SK-N-SH treated with all-trans-retinoic acid at 6 μM for 48 hours (cell line): ENCODE measurements around the gene ECI1.

Experiments used
- ATAC-seq: fragments of 200-7000 bp; cut with Tn5 transposase; 3 replicates; pipeline ENCODE4 v1.9.1; 2020; ENCODE audit warnings: mild to moderate bottlenecking, moderate library complexity
- BACH2 ChIP-seq: fragments of 250-450 bp; sonication (Bioruptor Pico); IDR thresholded peaks from 2 replicates; pipeline ENCODE4 v1.9.0; 2021; ENCODE audit warnings: mild to moderate bottlenecking, borderline replicate concordance
- CREB5 ChIP-seq: fragments of 250-450 bp; sonication (Bioruptor Pico); IDR thresholded peaks from 2 replicates; pipeline ENCODE4 v1.5.1; 2020; ENCODE audit warnings: low read depth, mild to moderate bottlenecking, moderate library complexity
- CSDC2 ChIP-seq: fragments of 250-450 bp; sonication (Bioruptor Pico); IDR thresholded peaks from 2 replicates; pipeline ENCODE4 v1.5.0; 2020; ENCODE audit warnings: mild to moderate bottlenecking, moderate library complexity
- CSRNP3 ChIP-seq: fragments of 250-450 bp; sonication (Bioruptor Pico); IDR thresholded peaks from 2 replicates; pipeline ENCODE4 v1.5.1; 2021; ENCODE audit warnings: mild to moderate bottlenecking, moderate library complexity
- ESRRG ChIP-seq: fragments of 250-450 bp; sonication (Bioruptor Pico); IDR thresholded peaks from 2 replicates; pipeline ENCODE4 v1.6.1; 2021; ENCODE audit warnings: mild to moderate bottlenecking
- GLIS3 ChIP-seq: fragments of 250-450 bp; sonication (Bioruptor Pico); IDR thresholded peaks from 2 replicates; pipeline ENCODE4 v1.5.0; 2020; ENCODE audit warnings: mild to moderate bottlenecking, moderate library complexity
- ISL1 ChIP-seq: fragments of 250-450 bp; sonication (Bioruptor Pico); IDR thresholded peaks from 2 replicates; pipeline ENCODE4 v2.1.2; 2022; ENCODE audit warnings: mild to moderate bottlenecking, moderate library complexity
- OSR1 ChIP-seq: fragments of 250-450 bp; sonication (Bioruptor Pico); IDR thresholded peaks from 2 replicates; pipeline ENCODE4 v1.8.0; 2022; ENCODE audit warnings: moderate library complexity, mild to moderate bottlenecking, inconsistent platforms
- PATZ1 ChIP-seq: fragments of 250-450 bp; sonication (Bioruptor Pico); IDR thresholded peaks from 2 replicates; pipeline ENCODE4 v1.8.0; 2020; ENCODE audit warnings: mild to moderate bottlenecking, moderate library complexity, borderline replicate concordance
- POU6F1 ChIP-seq: fragments of 250-450 bp; sonication (Bioruptor Pico); IDR thresholded peaks from 2 replicates; pipeline ENCODE4 v1.8.0; 2021; ENCODE audit warnings: low read depth, mild to moderate bottlenecking, moderate library complexity, borderline replicate concordance
- PPARA ChIP-seq: fragments of 250-450 bp; sonication (Bioruptor Pico); IDR thresholded peaks from 2 replicates; pipeline ENCODE4 v1.5.0; 2020; ENCODE audit warnings: mild to moderate bottlenecking, borderline replicate concordance
- RARB ChIP-seq: fragments of 250-450 bp; sonication (Bioruptor Pico); IDR thresholded peaks from 2 replicates; pipeline ENCODE4 v1.8.0; 2021; ENCODE audit warnings: mild to moderate bottlenecking, moderate library complexity
- SNAI2 ChIP-seq: fragments of 250-450 bp; sonication (Bioruptor Pico); IDR thresholded peaks from 2 replicates; pipeline ENCODE4 v1.5.0; 2020; ENCODE audit warnings: mild to moderate bottlenecking, moderate library complexity
- TCF4 ChIP-seq: fragments of 250-450 bp; sonication (Bioruptor Pico); IDR thresholded peaks from 2 replicates; pipeline ENCODE4 v1.8.0; 2021; ENCODE audit warnings: mild to moderate bottlenecking, moderate library complexity, borderline replicate concordance
- TOX ChIP-seq: fragments of 250-450 bp; sonication (Bioruptor Pico); IDR thresholded peaks from 2 replicates; pipeline ENCODE4 v1.8.0; 2021; ENCODE audit warnings: mild to moderate bottlenecking, moderate library complexity, borderline replicate concordance
- TSHZ2 ChIP-seq: fragments of 250-450 bp; sonication (Bioruptor Pico); IDR thresholded peaks from 2 replicates; pipeline ENCODE4 v1.5.0; 2020; ENCODE audit warnings: mild to moderate bottlenecking, moderate library complexity
- ZC3H10 ChIP-seq: fragments of 250-450 bp; sonication (Bioruptor Pico); IDR thresholded peaks from 2 replicates; pipeline ENCODE4 v1.5.1; 2021; ENCODE audit warnings: mild to moderate bottlenecking, moderate library complexity
- ZFP3 ChIP-seq: fragments of 250-450 bp; sonication (Bioruptor Pico); IDR thresholded peaks from 2 replicates; pipeline ENCODE4 v1.5.0; 2020; ENCODE audit warnings: mild to moderate bottlenecking, moderate library complexity
- ZNF565 ChIP-seq: fragments of 450-650 bp; formaldehyde crosslinking; conservative IDR thresholded peaks from 2 replicates; pipeline ENCODE4 v1.5.0; 2020; ENCODE audit warnings: low read depth, mild to moderate bottlenecking, moderate library complexity
- ZNF70 ChIP-seq: fragments of 450-650 bp; formaldehyde crosslinking; IDR thresholded peaks from 2 replicates; pipeline ENCODE4 v1.5.0; 2020; ENCODE audit warnings: mild to moderate bottlenecking, moderate library complexity
- ZNF8 ChIP-seq: fragments of 450-650 bp; formaldehyde crosslinking; IDR thresholded peaks from 2 replicates; pipeline ENCODE4 v1.5.0; 2020; ENCODE audit warnings: mild to moderate bottlenecking, moderate library complexity

ECI1 gene

GRCh38 chr16:2229632-2230250, 21.6 kb downstream of the ECI1 start:
- no peak for ATAC-seq
- TF ChIP-seq RARB (CRISPR knock-in tag) (no peak), ZNF565 (CRISPR knock-in tag) (no peak), ISL1 (CRISPR knock-in tag) (no peak), CSRNP3 (CRISPR knock-in tag) (no peak), BACH2 (no peak), TOX (CRISPR knock-in tag) (no peak), ZFP3 (CRISPR knock-in tag) (no peak), ESRRG (no peak), ZNF8 (CRISPR knock-in tag) (no peak), ZNF70 (CRISPR knock-in tag) (no peak)
- TF ChIP-seq, all 23 proteins: peak for 0

GRCh38 chr16:2229091-2229490, 22.3 kb downstream of the ECI1 start:
- TF ChIP-seq CSDC2 (no peak), CREB5 (CRISPR knock-in tag) (no peak), ZC3H10 (CRISPR knock-in tag) (no peak), ZNF8 (CRISPR knock-in tag) (no peak), POU6F1 (no peak), BACH2 (no peak), TCF4 (CRISPR knock-in tag) (no peak), ISL1 (CRISPR knock-in tag) (no peak), OSR1 (no peak), SNAI2 (no peak)
- no peak for ATAC-seq

GRCh38 chr16:2228161-2228824, 23.1 kb downstream of the ECI1 start:
- TF ChIP-seq PATZ1 (CRISPR knock-in tag) (no peak), TSHZ2 (CRISPR knock-in tag) (no peak), PPARA (no peak), SNAI2 (no peak), OSR1 (no peak), GLIS3 (CRISPR knock-in tag) (no peak), ZNF8 (CRISPR knock-in tag) (no peak), ZC3H10 (CRISPR knock-in tag) (no peak)
- ATAC-seq: no peak
